Gastrocnemius medialis (tissue), 4 donors: ENCODE measurements around the gene KIRREL2.

Experiments
- CTCF ChIP-seq, 5 experiments: fragments of 450-650 bp in 3 of 5; fragments of 200-600 bp in 2 of 5; sonication (generic) in 2 of 5; IDR thresholded peaks in 4 of 5; conservative IDR thresholded peaks in 1 of 5; 1 replicate in 4 of 5; 2 replicates in 1 of 5; pipeline ENCODE4 v1.5.1; 2016 to 2019; ENCODE audit warnings: antibody characterized with exemption in 5 of 5, mild to moderate bottlenecking in 3 of 5, moderate library complexity in 3 of 5
- POLR2A ChIP-seq, 2 donors: fragments of 450-650 bp; IDR thresholded peaks; one replicate each; pipeline ENCODE4 v1.6.1; 2017; ENCODE audit warnings: antibody characterized with exemption in 2 of 2, mild to moderate bottlenecking in 2 of 2, moderate library complexity in 2 of 2

- TF ChIP-seq CTCF (IDR thresholded peaks at IDR 0.05 in 4 of 5, conservative IDR thresholded peaks at IDR 0.05 in 1 of 5) (no peak), POLR2A (IDR thresholded peaks at IDR 0.05) (no peak)
These were observed 1.6 kb downstream of the KIRREL2 start for GRCh38 chr19:35858311-35858710.
